RWPE1 (cell line): Measurements from ENCODE around the gene PNMA5.
"Not testable (repeated sequence)": the region's sequence is repeated elsewhere in the genome, so short reads cannot be mapped to it uniquely, and the experiment has no call there.

ENCODE experiments used
- CTCF ChIA-PET: fragments of 350-600 bp; sonication (Branson Sonifier 250); formaldehyde crosslinking; extraction: SDS; loops from one replicate; lab custom pipeline; 2021; lab: Yijun Ruan, JAX
- POLR2A ChIA-PET: fragments of 400-600 bp; formaldehyde crosslinking; extraction: SDS; loops from one replicate; lab custom pipeline; 2020; ENCODE audit warnings: antibody characterized with exemption; ENCODE audit not compliant: low non-redundant PET; lab: Yijun Ruan, JAX
- DNase-seq: peaks from one replicate; pipeline ENCODE4 v3.0.0; 2012; ENCODE audit warnings: low spot score
- H3K27ac ChIP-seq: fragments of 450-650 bp; 2 replicates; pipeline ENCODE4 v1.5.1; 2017
- CTCF ChIP-seq: fragments of 450-650 bp; conservative IDR thresholded peaks from 2 replicates; pipeline ENCODE4 v1.5.1; 2017; ENCODE audit warnings: low read depth, mild to moderate bottlenecking

Gene PNMA5

DNA sequence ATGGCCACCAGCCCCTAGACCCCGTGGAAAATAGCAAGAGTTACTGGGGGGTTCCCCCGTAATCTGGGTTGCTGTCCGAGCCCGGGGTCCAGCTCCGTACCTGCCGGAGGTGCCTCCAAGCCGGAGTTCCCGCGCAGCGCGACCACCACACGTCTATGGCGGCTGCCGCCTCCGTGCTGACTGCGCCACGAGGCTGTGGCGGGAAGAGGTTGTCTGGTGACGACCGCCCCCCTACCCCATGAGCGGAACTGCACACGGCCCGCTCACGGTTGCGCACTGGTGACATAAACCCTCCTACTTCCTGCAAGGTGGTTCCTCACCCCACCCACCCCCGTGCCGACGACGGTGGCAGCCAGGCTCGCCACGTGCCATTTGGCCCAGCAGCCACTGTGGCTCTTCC, at the start of gene PNMA5:
Gene PNMA5, minus strand, starts transcription at position 184 of the 400 bp plus-strand sequence. CDS start 2,518 bp downstream, outside the sequence.
- ChIA-PET POLR2A (no interaction called here), CTCF (no interaction called here)
- no peak for TF ChIP-seq CTCF
- no peak for DNase-seq
- no peak within 1 kb of the TSS for H3K27ac ChIP-seq

- ChIA-PET CTCF (interaction anchor here (0.6 to 0.9 kb wide), 7 partner anchors 12 to 435 kb away, joined by 3 to 5 read pairs (median 3); no protein-coding TSS in a partner anchor), POLR2A (no interaction called here)
- peak; percentile 53 for DNase-seq
- TF ChIP-seq CTCF, result peak; percentile 80
- H3K27ac ChIP-seq, result no peak overlapping the region
These were observed 38.6 kb upstream of the PNMA5 start for GRCh38 chrX:153032397-153033118.

GRCh38 chrX:153030801-153031200, 36.9 kb upstream of the PNMA5 start:
- DNase-seq, result no peak
- TF ChIP-seq CTCF, result no peak
- no peak overlapping the region for H3K27ac ChIP-seq
- CTCF ChIA-PET, result no interaction called here
- POLR2A ChIA-PET, result no interaction called here

- DNase-seq, result no peak
- H3K27ac ChIP-seq, result no peak overlapping the region
- no peak for TF ChIP-seq CTCF
- ChIA-PET CTCF (interaction anchor here (0.9 kb wide), 1 partner anchor 477 kb away, joined by 3 read pairs; no protein-coding TSS in a partner anchor), POLR2A (no interaction called here)
These were observed 36.0 kb upstream of the PNMA5 start for GRCh38 chrX:153029875-153030274.

GRCh38 chrX:153029162-153029561, 35.2 kb upstream of the PNMA5 start:
- no peak overlapping the region for H3K27ac ChIP-seq
- no peak for DNase-seq
- no peak for TF ChIP-seq CTCF
- CTCF ChIA-PET, result interaction anchor here (0.5 to 0.9 kb wide), 2 partner anchors 478 to 681 kb away, joined by 3 read pairs; no protein-coding TSS in a partner anchor
- POLR2A ChIA-PET, result no interaction called here

- H3K27ac ChIP-seq, CTCF ChIA-PET, DNase-seq, POLR2A ChIA-PET: not testable (repeated sequence)
These were observed 34.6 kb upstream of the PNMA5 start for GRCh38 chrX:153028487-153028886.

DNA sequence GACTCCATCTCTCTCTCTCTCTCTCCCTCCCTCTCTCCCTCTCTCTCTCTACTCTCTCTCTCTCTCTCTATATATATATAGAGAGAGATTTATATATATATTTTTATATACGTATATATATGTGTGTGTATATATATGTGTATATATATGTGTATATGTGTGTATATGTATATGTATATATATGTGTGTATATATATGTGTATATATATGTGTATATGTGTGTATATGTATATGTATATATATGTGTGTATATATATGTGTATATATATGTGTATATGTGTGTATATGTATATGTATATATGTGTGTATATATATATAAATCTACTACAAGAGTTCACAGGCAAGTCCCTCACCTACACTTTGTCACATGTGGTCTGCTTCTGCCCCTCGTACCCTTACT, 32.6 kb upstream of the PNMA5 start:
- DNase-seq, POLR2A ChIA-PET, CTCF ChIA-PET, H3K27ac ChIP-seq: not testable (repeated sequence)
